WERI-Rb-1 (cell line): Measurements from ENCODE around the gene HOXB3.

ENCODE experiments used
- DNase-seq: peaks from one replicate; pipeline ENCODE4 v3.0.0-alpha.2; 2020
- H3K27ac ChIP-seq: fragments of 250-450 bp; sonication (Bioruptor Pico); 2 replicates; pipeline ENCODE4 v1.5.1; 2020; ENCODE audit warnings: mild to moderate bottlenecking, moderate library complexity
- H3K27me3 ChIP-seq: fragments of 250-450 bp; sonication (Bioruptor Pico); 2 replicates; pipeline ENCODE4 v1.5.1; 2021; ENCODE audit warnings: mild to moderate bottlenecking, low read depth, moderate library complexity; ENCODE audit not compliant: insufficient read depth, severe bottlenecking
- H3K36me3 ChIP-seq: fragments of 250-450 bp; sonication (Bioruptor Pico); 2 replicates; pipeline ENCODE4 v1.5.1; 2020; ENCODE audit warnings: mild to moderate bottlenecking, moderate library complexity
- H3K4me3 ChIP-seq: 2 replicates; pipeline ENCODE4 v1.5.1; 2011; ENCODE audit warnings: low read depth, mild to moderate bottlenecking, control low read depth, low read length
- H3K9me3 ChIP-seq: fragments of 250-450 bp; sonication (Bioruptor Pico); 2 replicates; pipeline ENCODE4 v1.5.1; 2021; ENCODE audit warnings: mild to moderate bottlenecking, moderate library complexity; ENCODE audit not compliant: severe bottlenecking
- CTCF ChIP-seq: IDR thresholded peaks from 2 replicates; pipeline ENCODE4 v1.5.1; 2011; ENCODE audit warnings: low read depth, mild to moderate bottlenecking, control low read depth, inconsistent platforms, low read length

HOXB3 gene

GRCh38 chr17:48589060-48589830 lies 796 bp downstream of the HOXB3 start:
- Histone ChIP-seq H3K27ac (no peak overlapping the region), H3K4me3 (no peak overlapping the region)
- no peak for TF ChIP-seq CTCF

GRCh38 chr17:48588528-48588927 lies 1.5 kb downstream of the HOXB3 start:
- Histone ChIP-seq H3K9me3 (peaks cover 6% of the 10 kb centered on the region), H3K4me3 (no peak overlapping the region), H3K27me3 (peaks cover 97% of the 10 kb centered on the region), H3K36me3 (no peaks in the 10 kb centered on the region), H3K27ac (no peak overlapping the region)
- TF ChIP-seq CTCF = no peak
- no peak for DNase-seq

More at GRCh38 chr17:48589060-48589830, 796 bp downstream of the HOXB3 start:
- Histone ChIP-seq H3K9me3 (peaks cover 6% of the 10 kb centered on the region), H3K36me3 (no peaks in the 10 kb centered on the region), H3K27me3 (peaks cover 94% of the 10 kb centered on the region)
- no peak for DNase-seq

GRCh38 chr17:48588074-48588415 lies 2.0 kb downstream of the HOXB3 start:
- Histone ChIP-seq H3K27ac (no peak overlapping the region), H3K27me3 (peaks cover 97% of the 10 kb centered on the region), H3K4me3 (no peak overlapping the region), H3K9me3 (peaks cover 6% of the 10 kb centered on the region), H3K36me3 (no peaks in the 10 kb centered on the region)
- TF ChIP-seq CTCF = no peak
- no peak for DNase-seq

- no peak for TF ChIP-seq CTCF
- Histone ChIP-seq H3K27me3 (peaks cover 97% of the 10 kb centered on the region), H3K27ac (no peak overlapping the region), H3K4me3 (no peak overlapping the region), H3K36me3 (no peaks in the 10 kb centered on the region), H3K9me3 (peaks cover 6% of the 10 kb centered on the region)
- DNase-seq = peak; percentile 59
Observed at GRCh38 chr17:48587276-48588073, 2.6 kb downstream of the HOXB3 start.

GRCh38 chr17:48586355-48587258 lies 3.4 kb downstream of the HOXB3 start:
- H3K36me3 ChIP-seq = no peaks in the 10 kb centered on the region
- no peak for TF ChIP-seq CTCF
- peaks cover 12% of the 10 kb centered on the region for H3K9me3 ChIP-seq
- no peak overlapping the region for H3K4me3 ChIP-seq
- H3K27ac ChIP-seq = no peak overlapping the region
- peaks cover 98% of the 10 kb centered on the region for H3K27me3 ChIP-seq
- DNase-seq = no peak
